Neural progenitor cell (in vitro differentiated cells): ENCODE data around the gene ZNF28. TPM values are rescaled to one million over a fixed set of nuclear protein-coding genes. Genes with fewer than 3 reads are reported as not detected.
"Not testable (repeated sequence)": the region's sequence is repeated elsewhere in the genome, so short reads cannot be mapped to it uniquely, and the experiment has no call there.

Source experiments
- DNase-seq: peaks from one replicate; pipeline ENCODE4 v3.0.0-alpha.2; 2016; ENCODE audit warnings: low spot score
- H2AFZ ChIP-seq: fragments of 200-600 bp; sonication (generic); replicated peaks from 2 replicates; pipeline ENCODE4 v1.6.1; 2016; ENCODE audit warnings: antibody characterized with exemption
- H3F3A ChIP-seq: fragments of 200-600 bp; sonication (generic); 2 replicates; pipeline ENCODE4 v1.6.1; 2016; ENCODE audit warnings: antibody characterized with exemption, low read depth
- H3K27ac ChIP-seq: fragments of 200-600 bp; sonication (generic); 2 replicates; pipeline ENCODE4 v1.5.1; 2016; ENCODE audit warnings: mild to moderate bottlenecking
- H3K27me3 ChIP-seq: fragments of 200-600 bp; sonication (generic); 2 replicates; pipeline ENCODE4 v1.6.1; 2016; ENCODE audit warnings: mild to moderate bottlenecking, moderate library complexity
- H3K36me3 ChIP-seq: fragments of 200-600 bp; sonication (generic); 2 replicates; pipeline ENCODE4 v1.5.1; 2016
- H3K4me1 ChIP-seq: fragments of 200-600 bp; sonication (generic); 2 replicates; pipeline ENCODE4 v1.6.1; 2016; ENCODE audit warnings: mixed run types
- H3K4me2 ChIP-seq: fragments of 200-600 bp; sonication (generic); 2 replicates; pipeline ENCODE4 v1.6.1; 2016
- H3K4me3 ChIP-seq: fragments of 200-600 bp; sonication (generic); 2 replicates; pipeline ENCODE4 v1.5.1; 2016
- H3K79me2 ChIP-seq: fragments of 200-600 bp; sonication (generic); 2 replicates; pipeline ENCODE4 v1.6.1; 2016; ENCODE audit warnings: low read depth
- H3K9ac ChIP-seq: fragments of 200-600 bp; sonication (generic); 2 replicates; pipeline ENCODE4 v1.6.1; 2016
- H3K9me3 ChIP-seq: fragments of 200-600 bp; sonication (generic); 2 replicates; pipeline ENCODE4 v1.5.1; 2016; ENCODE audit warnings: low read depth
- H4K20me1 ChIP-seq: fragments of 200-600 bp; sonication (generic); 2 replicates; pipeline ENCODE4 v1.6.1; 2016; ENCODE audit warnings: low read depth
- H3K27ac Mint-ChIP-seq: 3 replicates; pipeline ENCODE4 v1.8.0; 2021; ENCODE audit warnings: mixed read lengths
- H3K27me3 Mint-ChIP-seq: 2 replicates; pipeline ENCODE4 v1.8.0; 2022; ENCODE audit warnings: low read depth, mild to moderate bottlenecking, inconsistent platforms, moderate library complexity, mixed read lengths; ENCODE audit not compliant: insufficient read depth
- H3K36me3 Mint-ChIP-seq: 3 replicates; pipeline ENCODE4 v1.8.0; 2021; ENCODE audit warnings: mixed read lengths
- H3K4me1 Mint-ChIP-seq: 3 replicates; pipeline ENCODE4 v1.8.0; 2021; ENCODE audit warnings: mixed read lengths
- H3K4me3 Mint-ChIP-seq: 3 replicates; pipeline ENCODE4 v1.8.0; 2021; ENCODE audit warnings: mild to moderate bottlenecking, moderate library complexity, mixed read lengths
- H3K9me3 Mint-ChIP-seq: 3 replicates; pipeline ENCODE4 v1.8.0; 2020; ENCODE audit warnings: mixed read lengths
- total RNA-seq: library from RNA; depleted of rRNA; stranded (reverse); fragments of >200 nt; gene quantifications from 2 replicates; pipeline ENCODE4 v1.2.3, GENCODE V29; 2015; ENCODE audit warnings: low replicate concordance

Gene ZNF28
- total RNA-seq: 24.1 and 37.6 TPM in 2 replicates

- H3K27me3 ChIP-seq, H3K9me3 ChIP-seq, H3K27me3 Mint-ChIP-seq, H3K79me2 ChIP-seq, H3F3A ChIP-seq, H4K20me1 ChIP-seq, H3K27ac ChIP-seq, H3K36me3 ChIP-seq, H3K4me1 ChIP-seq, H3K4me1 Mint-ChIP-seq: not testable (repeated sequence)
- Histone ChIP-seq H3K4me3 (peak within 1 kb of the TSS; percentile 90), H3K9ac (peak within 1 kb of the TSS; percentile 55), H3K4me2 (peak within 1 kb of the TSS; percentile 81), H2AFZ (peak within 1 kb of the TSS; percentile 82)
- Mint-ChIP-seq H3K36me3 (peaks cover 18% of the 10 kb centered on the region), H3K27ac (peak within 1 kb of the TSS; percentile 40), H3K9me3 (peaks cover 29% of the 10 kb centered on the region), H3K4me3 (peak within 1 kb of the TSS; percentile 90)
- peak; percentile 64 for DNase-seq
Observed at GRCh38 chr19:52821204-52821960, at the start of gene ZNF28. Gene ZNF28, minus strand, starts transcription at chr19:52821633. Its CDS starts 3,675 bp downstream, at chr19:52817958.

GRCh38 chr19:52868031-52868430, 46.6 kb upstream of the ZNF28 start:
- H3K27me3 Mint-ChIP-seq, H3K9ac ChIP-seq, H3K79me2 ChIP-seq, H3K27me3 ChIP-seq, H3K4me3 ChIP-seq, H3K27ac ChIP-seq, H3K4me3 Mint-ChIP-seq, H3F3A ChIP-seq, H2AFZ ChIP-seq, DNase-seq, H3K36me3 Mint-ChIP-seq, H3K4me1 ChIP-seq, H3K4me1 Mint-ChIP-seq, H3K36me3 ChIP-seq, H3K9me3 Mint-ChIP-seq, H3K27ac Mint-ChIP-seq, H3K4me2 ChIP-seq, H3K9me3 ChIP-seq, H4K20me1 ChIP-seq: not testable (repeated sequence)

- H2AFZ ChIP-seq: peak within 1 kb of the TSS; percentile 93
- not testable (repeated sequence) for H3F3A ChIP-seq, H3K4me1 ChIP-seq, H3K9ac ChIP-seq, H3K27ac ChIP-seq, H3K27ac Mint-ChIP-seq, H4K20me1 ChIP-seq, H3K4me1 Mint-ChIP-seq, H3K79me2 ChIP-seq, H3K36me3 ChIP-seq, H3K9me3 Mint-ChIP-seq, H3K9me3 ChIP-seq, H3K27me3 Mint-ChIP-seq
- peak within 1 kb of the TSS; percentile 78 for H3K4me2 ChIP-seq
- peak within 1 kb of the TSS; percentile 78 for H3K4me3 ChIP-seq
- H3K27me3 ChIP-seq: peaks cover 19% of the 10 kb centered on the region
- Mint-ChIP-seq H3K36me3 (peaks cover 17% of the 10 kb centered on the region), H3K4me3 (peak within 1 kb of the TSS; percentile 90)
- peak; percentile 73 for DNase-seq
Observed at GRCh38 chr19:52857378-52858191, 36.2 kb upstream of the ZNF28 start, which contains the start of gene ZNF468. Gene ZNF468, minus strand, starts transcription at chr19:52857619. Its CDS starts 3,347 bp downstream, at chr19:52854272.

GRCh38 chr19:52856540-52857377, 35.3 kb upstream of the ZNF28 start:
- not testable (repeated sequence) for H3K4me1 ChIP-seq, H3K27ac ChIP-seq, H3K9me3 Mint-ChIP-seq, H3K79me2 ChIP-seq, H3K9ac ChIP-seq, H3K27me3 Mint-ChIP-seq, H3K27ac Mint-ChIP-seq, H4K20me1 ChIP-seq, H3K9me3 ChIP-seq, H3K36me3 ChIP-seq, H3K4me1 Mint-ChIP-seq, H3F3A ChIP-seq
- Mint-ChIP-seq H3K36me3 (peaks cover 20% of the 10 kb centered on the region), H3K4me3 (peak overlapping the region; percentile 90)
- Histone ChIP-seq H3K4me2 (peak overlapping the region; percentile 78), H2AFZ (peak overlapping the region; percentile 93), H3K27me3 (peaks cover 19% of the 10 kb centered on the region), H3K4me3 (peak overlapping the region; percentile 78)
- peak; percentile 23 for DNase-seq

- H3K4me3 ChIP-seq, H3K9ac ChIP-seq, H3K27ac Mint-ChIP-seq, H3K9me3 ChIP-seq, H3K79me2 ChIP-seq, H3K4me1 Mint-ChIP-seq, H4K20me1 ChIP-seq, H3K27me3 ChIP-seq, H3K27me3 Mint-ChIP-seq, H2AFZ ChIP-seq, H3F3A ChIP-seq, H3K4me3 Mint-ChIP-seq: not testable (repeated sequence)
- Histone ChIP-seq H3K4me2 (peak overlapping the region; percentile 35), H3K27ac (peak overlapping the region; percentile 74), H3K36me3 (peaks cover 27% of the 10 kb centered on the region), H3K4me1 (peaks cover 12% of the 10 kb centered on the region)
- peaks cover 18% of the 10 kb centered on the region for H3K9me3 Mint-ChIP-seq
- peak; percentile 50 for DNase-seq
- peaks cover 69% of the 10 kb centered on the region for H3K36me3 Mint-ChIP-seq
Observed at GRCh38 chr19:52847352-52847751, 25.9 kb upstream of the ZNF28 start.

- H3K4me1 Mint-ChIP-seq, H3K4me1 ChIP-seq, H3K27me3 Mint-ChIP-seq, H2AFZ ChIP-seq, H3K4me3 ChIP-seq, H3K4me2 ChIP-seq, H3F3A ChIP-seq, H3K27ac ChIP-seq, H3K9ac ChIP-seq, H3K79me2 ChIP-seq, H4K20me1 ChIP-seq, H3K4me3 Mint-ChIP-seq, DNase-seq, H3K27ac Mint-ChIP-seq, H3K9me3 ChIP-seq, H3K27me3 ChIP-seq: not testable (repeated sequence)
- H3K36me3 ChIP-seq: peaks cover 47% of the 10 kb centered on the region
- H3K36me3 Mint-ChIP-seq: peaks cover 78% of the 10 kb centered on the region
- peaks cover 67% of the 10 kb centered on the region for H3K9me3 Mint-ChIP-seq
Observed at GRCh38 chr19:52840825-52841465, 19.5 kb upstream of the ZNF28 start.

- not testable (repeated sequence) for H3K4me2 ChIP-seq, H3K4me3 Mint-ChIP-seq
Observed at GRCh38 chr19:52834289-52834688, 12.9 kb upstream of the ZNF28 start.

More at GRCh38 chr19:52834289-52834688, 12.9 kb upstream of the ZNF28 start:
- H4K20me1 ChIP-seq, H3F3A ChIP-seq, H3K27ac Mint-ChIP-seq, H3K4me3 ChIP-seq, DNase-seq, H3K9me3 ChIP-seq, H3K4me1 Mint-ChIP-seq, H3K79me2 ChIP-seq, H2AFZ ChIP-seq, H3K36me3 ChIP-seq, H3K9ac ChIP-seq, H3K4me1 ChIP-seq, H3K27ac ChIP-seq, H3K27me3 Mint-ChIP-seq, H3K27me3 ChIP-seq: not testable (repeated sequence)
- H3K9me3 Mint-ChIP-seq: peaks cover 52% of the 10 kb centered on the region
- peaks cover 23% of the 10 kb centered on the region for H3K36me3 Mint-ChIP-seq
